ENCODE data around the gene MAST3. TPM values are rescaled to one million over a fixed set of nuclear protein-coding genes. Genes with fewer than 3 reads are reported as not detected.

MAST3 gene
- total RNA-seq, 2 experiments from 2014 or later: 14.8 to 31.4 TPM

DNA sequence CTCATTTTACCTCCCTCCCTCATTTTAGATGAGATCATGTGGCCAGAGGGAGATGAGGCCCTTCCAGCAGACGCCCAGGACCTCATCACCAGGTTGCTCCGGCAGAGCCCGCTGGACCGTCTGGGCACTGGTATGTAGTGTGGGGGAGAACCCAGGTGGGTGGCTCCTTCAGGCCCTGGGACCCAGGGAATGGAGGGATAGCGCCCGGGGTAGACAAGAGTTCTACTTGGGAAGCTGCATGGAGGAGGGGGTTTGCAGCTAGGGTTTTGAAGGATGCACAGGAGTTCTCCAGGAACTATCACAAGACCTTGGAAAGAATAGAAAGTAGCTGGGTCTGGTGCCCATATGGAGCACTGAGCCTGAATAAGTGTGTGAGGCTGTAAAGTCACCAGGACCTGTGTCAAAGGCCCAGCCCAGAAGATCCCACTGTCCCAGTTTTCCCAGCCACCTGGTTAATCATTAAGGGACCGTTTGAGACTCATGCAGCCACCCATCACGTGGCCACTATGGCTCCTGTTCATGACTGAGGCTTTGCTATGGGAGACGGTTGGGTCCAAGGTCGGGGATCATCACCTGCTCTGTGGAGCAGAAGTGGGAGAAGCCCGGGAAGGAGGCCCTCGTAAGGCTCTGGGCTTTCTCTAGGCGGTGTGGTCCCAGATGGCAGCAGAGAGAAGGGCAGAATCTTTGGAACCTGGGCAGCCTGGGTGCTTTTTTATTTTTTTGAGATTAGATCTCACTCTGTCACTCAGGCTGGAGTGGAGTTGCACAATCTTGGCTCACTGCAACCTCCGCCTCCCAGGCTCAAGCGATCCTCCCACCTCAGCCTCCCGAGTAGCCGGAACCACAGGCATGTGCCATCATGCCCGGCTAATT, 38.4 kb downstream of the MAST3 start:
- CTCF ChIA-PET (ENCODE audit: unreplicated experiment): no interaction called here
- POLR2A ChIA-PET: no interaction called here
- peaks cover 90% of the 10 kb centered on the region for H3K36me3 ChIP-seq (ENCODE audit: insufficient read depth, low read length)

DNA sequence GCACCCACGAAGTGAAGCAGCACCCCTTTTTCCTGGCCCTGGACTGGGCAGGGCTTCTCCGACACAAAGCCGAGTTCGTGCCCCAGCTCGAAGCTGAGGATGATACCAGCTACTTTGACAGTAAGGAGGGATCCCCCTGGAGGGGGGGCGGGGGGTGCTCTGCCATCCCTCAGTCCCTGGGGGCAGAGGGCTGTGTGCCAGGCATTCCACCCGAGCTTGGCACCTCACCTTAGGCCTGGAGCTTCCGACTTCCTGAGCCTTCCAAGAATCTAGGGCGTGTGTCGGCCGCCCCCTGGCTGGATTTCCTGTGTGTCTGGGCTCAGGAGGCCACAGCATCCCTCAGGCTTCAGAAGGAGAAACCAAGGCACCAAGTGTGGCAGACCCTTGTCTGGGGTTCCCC, 39.7 kb downstream of the MAST3 start:
- ChIA-PET POLR2A (no interaction called here), CTCF (ENCODE audit: unreplicated experiment) (no interaction called here)
- no TSS peak for BruUV-seq (replicated peaks)
- H3K9me2 ChIP-seq (ENCODE audit: insufficient read depth, low read length): no peaks in the 10 kb centered on the region
- TF ChIP-seq EZH2phosphoT487 (IDR thresholded peaks at IDR 0.05; ENCODE audit: borderline replicate concordance, low read depth, low read length): no peak
- TF ChIP-seq, protein P1, sequence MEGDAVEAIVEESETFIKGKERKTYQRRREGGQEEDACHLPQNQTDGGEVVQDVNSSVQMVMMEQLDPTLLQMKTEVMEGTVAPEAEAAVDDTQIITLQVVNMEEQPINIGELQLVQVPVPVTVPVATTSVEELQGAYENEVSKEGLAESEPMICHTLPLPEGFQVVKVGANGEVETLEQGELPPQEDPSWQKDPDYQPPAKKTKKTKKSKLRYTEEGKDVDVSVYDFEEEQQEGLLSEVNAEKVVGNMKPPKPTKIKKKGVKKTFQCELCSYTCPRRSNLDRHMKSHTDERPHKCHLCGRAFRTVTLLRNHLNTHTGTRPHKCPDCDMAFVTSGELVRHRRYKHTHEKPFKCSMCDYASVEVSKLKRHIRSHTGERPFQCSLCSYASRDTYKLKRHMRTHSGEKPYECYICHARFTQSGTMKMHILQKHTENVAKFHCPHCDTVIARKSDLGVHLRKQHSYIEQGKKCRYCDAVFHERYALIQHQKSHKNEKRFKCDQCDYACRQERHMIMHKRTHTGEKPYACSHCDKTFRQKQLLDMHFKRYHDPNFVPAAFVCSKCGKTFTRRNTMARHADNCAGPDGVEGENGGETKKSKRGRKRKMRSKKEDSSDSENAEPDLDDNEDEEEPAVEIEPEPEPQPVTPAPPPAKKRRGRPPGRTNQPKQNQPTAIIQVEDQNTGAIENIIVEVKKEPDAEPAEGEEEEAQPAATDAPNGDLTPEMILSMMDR (conservative IDR thresholded peaks at IDR 0.05; ENCODE audit: low read length): no peak
- intact Hi-C loops (cut with micrococcal nuclease; ENCODE audit: unreplicated experiment): no loop called here
- no peaks in the 10 kb centered on the region for H3K9me3 ChIP-seq (ENCODE audit: low read length)
- H3K36me3 ChIP-seq (ENCODE audit: insufficient read depth, low read length): peaks cover 94% of the 10 kb centered on the region
- no peak overlapping the region for H3K27ac ChIP-seq (ENCODE audit: low read depth, low read length, poor library complexity, severe bottlenecking)
- H3K4me1 ChIP-seq (ENCODE audit: insufficient read depth, low read length, poor library complexity, severe bottlenecking): no peaks in the 10 kb centered on the region
- H4K20me1 ChIP-seq (ENCODE audit: insufficient read depth, low read length): no peaks in the 10 kb centered on the region
- no peaks in the 10 kb centered on the region for H3K79me2 ChIP-seq (ENCODE audit: insufficient read depth, low read depth, low read length)
- H2AFZ ChIP-seq (ENCODE audit: low read length): no peak overlapping the region
- DNase-seq (ENCODE audit: low spot score): no peak
- H3K4me2 ChIP-seq (ENCODE audit: low read length): no peak overlapping the region
- no peak overlapping the region for H3K4me3 ChIP-seq (ENCODE audit: low read depth, low read length, poor library complexity, severe bottlenecking)

More for the DNA sequence above, 38.4 kb downstream of the MAST3 start:
- Histone ChIP-seq H3K9me2 (ENCODE audit: insufficient read depth, low read length) (no peaks in the 10 kb centered on the region), H3K79me2 (ENCODE audit: insufficient read depth, low read depth, low read length) (no peaks in the 10 kb centered on the region), H3K9me3 (ENCODE audit: low read length) (no peaks in the 10 kb centered on the region), H4K20me1 (ENCODE audit: insufficient read depth, low read length) (no peaks in the 10 kb centered on the region), H3K27ac (ENCODE audit: low read depth, low read length, poor library complexity, severe bottlenecking) (no peak overlapping the region), H3K4me2 (ENCODE audit: low read length) (no peak overlapping the region), H3K4me1 (ENCODE audit: insufficient read depth, low read length, poor library complexity, severe bottlenecking) (no peaks in the 10 kb centered on the region), H2AFZ (ENCODE audit: low read length) (no peak overlapping the region), H3K4me3 (ENCODE audit: low read depth, low read length, poor library complexity, severe bottlenecking) (no peak overlapping the region)
- intact Hi-C loops (cut with micrococcal nuclease; ENCODE audit: unreplicated experiment): no loop called here
- BruUV-seq (replicated peaks): no TSS peak
- DNase-seq (ENCODE audit: low spot score): no peak
- TF ChIP-seq, protein P1 (conservative IDR thresholded peaks at IDR 0.05; ENCODE audit: low read length): no peak
- TF ChIP-seq EZH2phosphoT487 (IDR thresholded peaks at IDR 0.05; ENCODE audit: borderline replicate concordance, low read depth, low read length): no peak

DNA sequence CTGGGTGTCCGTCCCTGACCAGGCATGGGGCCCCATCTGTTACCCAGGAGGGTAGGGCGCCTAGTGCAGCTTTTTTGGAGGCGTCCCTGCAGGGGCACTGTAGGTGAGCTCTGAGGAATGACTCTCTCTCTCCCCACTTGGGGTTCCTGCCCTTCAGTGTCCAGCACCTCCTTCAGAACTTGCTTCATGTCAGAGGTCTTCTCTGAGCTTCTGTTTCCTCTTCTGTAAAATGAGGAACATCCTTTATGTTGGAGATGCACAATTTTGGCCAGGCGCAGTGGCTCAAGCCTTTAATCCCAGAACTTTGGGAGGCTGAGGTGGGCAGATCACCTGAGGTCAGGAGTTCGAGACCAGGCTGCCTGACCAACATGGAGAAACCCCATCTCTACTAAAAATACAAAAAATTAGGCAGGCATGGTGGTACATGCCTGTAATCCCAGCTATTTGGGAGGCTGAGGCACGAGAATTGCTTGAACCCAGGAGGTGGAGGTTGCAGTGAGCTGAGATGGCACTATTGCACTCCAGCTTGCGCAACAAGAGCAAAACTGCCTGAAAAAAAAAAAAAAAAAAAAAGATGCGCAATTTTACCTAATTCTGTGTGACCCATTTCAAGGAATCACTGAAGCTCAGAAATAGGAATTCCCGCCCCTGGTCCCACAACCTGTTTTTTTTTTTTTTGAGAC, 40.2 kb downstream of the MAST3 start:
- BruUV-seq (replicated peaks): no TSS peak
- Histone ChIP-seq H3K4me2 (ENCODE audit: low read length) (no peak overlapping the region), H3K36me3 (ENCODE audit: insufficient read depth, low read length) (peaks cover 89% of the 10 kb centered on the region), H3K4me1 (ENCODE audit: insufficient read depth, low read length, poor library complexity, severe bottlenecking) (no peaks in the 10 kb centered on the region), H3K27ac (ENCODE audit: low read depth, low read length, poor library complexity, severe bottlenecking) (no peak overlapping the region), H4K20me1 (ENCODE audit: insufficient read depth, low read length) (no peaks in the 10 kb centered on the region), H2AFZ (ENCODE audit: low read length) (no peak overlapping the region), H3K79me2 (ENCODE audit: insufficient read depth, low read depth, low read length) (no peaks in the 10 kb centered on the region), H3K9me2 (ENCODE audit: insufficient read depth, low read length) (no peaks in the 10 kb centered on the region), H3K9me3 (ENCODE audit: low read length) (no peaks in the 10 kb centered on the region), H3K4me3 (ENCODE audit: low read depth, low read length, poor library complexity, severe bottlenecking) (no peak overlapping the region)
- ChIA-PET CTCF (ENCODE audit: unreplicated experiment) (no interaction called here), POLR2A (no interaction called here)
- no peak for TF ChIP-seq EZH2phosphoT487 (IDR thresholded peaks at IDR 0.05; ENCODE audit: borderline replicate concordance, low read depth, low read length)
- TF ChIP-seq, protein P1 (conservative IDR thresholded peaks at IDR 0.05; ENCODE audit: low read length): no peak
- intact Hi-C loops (cut with micrococcal nuclease; ENCODE audit: unreplicated experiment): no loop called here
- DNase-seq (ENCODE audit: low spot score): no peak
